HTR-8/SVneo (cell line): ENCODE data around the gene C13orf42.
A peak's percentile ranks its signal among the peaks of the same experiment; 100 is the strongest.

Source experiments
- DNase-seq: peaks from one replicate; pipeline ENCODE4 v3.0.0; 2011; ENCODE audit warnings: low spot score, mixed read lengths; ENCODE audit not compliant: insufficient read length
- FAIRE-seq: peaks from 2 replicates; lab custom pipeline; 2011; peaks lifted over from hg19 to GRCh38; lab: Jason Lieb, UNC

The C13orf42 gene

GRCh38 chr13:51111174-51111573 is at the start of gene C13orf42:
Gene C13orf42 (minus strand): TSS chr13:51111274. CDS start chr13:51111209, 65 bp downstream.
- DNase-seq = no peak
- no peak for FAIRE-seq

DNA sequence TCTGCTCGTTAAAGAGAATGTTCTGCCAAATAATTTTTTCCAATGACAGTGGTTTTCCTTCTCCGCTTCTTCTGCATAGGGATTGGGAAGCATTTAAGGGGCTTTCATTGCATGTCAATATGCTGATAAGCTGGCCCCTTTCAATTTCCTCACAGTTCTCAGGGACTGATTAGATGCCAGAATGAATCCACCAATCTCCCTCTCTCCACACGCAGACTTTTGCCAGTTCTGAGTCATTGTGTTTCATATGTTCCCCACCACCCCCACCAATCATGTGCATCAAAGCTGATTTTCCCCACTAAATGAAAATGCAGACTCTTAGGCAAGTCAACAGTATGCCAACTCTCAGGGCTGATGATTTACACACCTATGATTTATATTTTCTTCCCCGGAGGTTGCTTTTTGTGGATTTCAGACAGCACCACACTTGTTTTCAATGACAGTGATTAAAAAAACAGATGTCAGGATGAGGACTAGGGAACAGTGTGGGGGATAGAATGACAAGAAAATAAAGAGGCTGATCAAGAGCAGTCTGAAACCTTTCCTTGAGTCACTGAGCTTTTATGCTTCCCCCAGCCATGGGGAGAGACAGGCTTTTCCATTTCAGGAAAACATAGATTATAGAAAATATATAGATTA is 47.9 kb upstream of the C13orf42 start:
- DNase-seq (no peak), FAIRE-seq (no peak)

- FAIRE-seq (no peak), DNase-seq (no peak)
Measured at GRCh38 chr13:51158365-51158764, 47.3 kb upstream of the C13orf42 start.

DNA sequence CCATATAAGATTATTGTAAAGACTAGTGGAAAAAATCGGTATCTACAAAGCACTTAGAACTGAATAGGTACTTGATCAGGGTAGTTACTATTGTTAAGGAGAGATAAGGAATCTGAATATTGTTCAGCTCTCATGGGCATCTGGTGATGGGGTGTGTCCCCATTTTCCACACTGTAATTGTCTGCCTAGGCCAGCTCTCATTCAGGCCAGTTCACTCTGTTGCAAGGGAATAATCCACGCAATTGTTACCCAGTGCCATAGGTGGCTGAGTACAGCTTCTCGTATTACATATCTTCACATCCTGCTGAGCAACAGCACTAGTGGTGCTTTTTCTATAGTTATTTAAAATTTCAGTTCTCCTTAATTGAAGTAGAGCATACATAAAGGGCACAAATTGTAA is 45.6 kb upstream of the C13orf42 start:
- FAIRE-seq (no peak), DNase-seq (no peak)

GRCh38 chr13:51155776-51156515 is 44.9 kb upstream of the C13orf42 start:
- DNase-seq (no peak), FAIRE-seq (no peak)

GRCh38 chr13:51155161-51155560 is 44.1 kb upstream of the C13orf42 start:
- no peak for FAIRE-seq
- no peak for DNase-seq

DNA sequence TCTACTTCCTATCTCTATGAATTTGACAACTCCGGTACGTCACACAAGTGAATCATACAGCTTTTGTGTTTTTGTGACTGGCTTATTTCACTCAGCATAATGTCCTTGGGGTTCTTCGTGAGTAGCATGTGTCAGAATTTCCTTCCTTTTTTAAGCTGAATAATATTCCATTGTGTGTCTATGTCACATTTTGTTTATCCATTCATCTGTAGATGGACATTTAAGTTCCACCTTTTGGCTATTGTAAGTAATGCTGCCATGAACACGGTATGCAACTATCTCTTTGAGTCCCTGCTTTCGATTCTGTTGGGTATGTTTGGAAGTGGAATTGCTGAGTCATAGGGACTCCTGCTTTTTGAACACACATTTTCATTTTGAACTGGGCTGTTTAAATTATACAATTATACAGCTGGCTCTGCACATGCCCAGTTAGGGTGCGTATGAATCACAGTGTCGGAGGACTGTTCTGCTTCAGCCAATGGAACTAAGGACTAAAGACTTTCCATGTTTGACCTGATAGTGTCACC is 43.0 kb upstream of the C13orf42 start:
- DNase-seq (no peak), FAIRE-seq (no peak)

DNA sequence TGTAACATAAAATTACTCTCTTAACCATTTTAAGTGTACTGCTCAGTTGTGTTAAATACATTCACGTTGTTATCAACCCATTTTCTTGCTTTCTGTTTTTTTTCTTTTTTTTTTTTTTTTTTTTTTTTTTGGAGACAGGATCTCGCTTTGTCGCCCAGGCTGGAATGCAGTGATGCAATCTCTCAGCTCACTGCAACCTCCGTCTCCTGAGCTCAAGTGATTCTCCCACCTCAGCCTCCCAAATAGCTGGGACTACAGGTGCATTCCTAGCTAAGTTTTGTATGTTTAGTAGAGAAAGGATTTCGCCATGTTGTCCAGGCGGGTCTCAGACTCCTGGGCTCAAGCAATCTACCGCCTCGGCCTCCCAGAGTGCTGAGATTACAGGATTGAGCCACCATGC is 42.5 kb upstream of the C13orf42 start:
- no peak for DNase-seq
- FAIRE-seq = no peak

- FAIRE-seq = no peak
- no peak for DNase-seq
Measured at GRCh38 chr13:51152701-51153100, 41.6 kb upstream of the C13orf42 start.

- FAIRE-seq = no peak
- no peak for DNase-seq
Measured at GRCh38 chr13:51151463-51151862, 40.4 kb upstream of the C13orf42 start.

- FAIRE-seq = no peak
- DNase-seq = peak; percentile 9
Measured at GRCh38 chr13:51148952-51149573, 38.0 kb upstream of the C13orf42 start.

DNA sequence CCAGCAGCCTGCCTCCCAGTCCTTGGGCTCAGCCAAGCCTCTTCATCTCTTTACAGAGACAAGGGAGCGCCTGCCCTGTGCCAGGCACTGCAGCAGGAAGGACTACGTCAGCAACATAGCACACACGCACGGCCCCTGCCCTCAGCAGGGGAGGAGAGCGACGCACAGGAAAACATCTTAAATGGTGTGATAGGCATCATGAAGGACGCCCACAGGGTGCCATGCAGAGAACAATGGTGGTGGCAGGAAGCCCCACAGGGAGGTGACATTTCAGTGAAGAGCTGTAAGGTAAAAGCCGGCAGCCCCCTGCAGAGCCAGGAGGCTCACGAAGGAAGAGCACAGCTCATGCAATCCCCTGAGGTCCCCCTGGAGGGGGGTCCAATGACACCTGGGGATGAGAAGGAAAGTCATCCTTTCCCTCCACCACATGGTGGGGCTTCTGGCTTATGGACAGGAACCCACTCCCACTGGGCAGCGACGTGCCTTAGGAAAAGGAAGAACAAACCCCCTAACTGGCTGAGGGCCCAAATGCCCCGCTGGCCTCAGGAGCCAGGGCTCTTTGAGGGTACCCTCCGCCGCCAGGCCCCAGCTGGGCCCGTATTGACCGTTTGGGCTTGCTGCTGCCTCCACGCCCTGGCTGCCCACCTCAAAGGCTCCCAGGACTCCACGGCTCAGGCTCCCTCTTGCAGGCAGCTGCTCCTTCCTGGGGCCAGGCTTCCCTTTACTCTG is 37.3 kb upstream of the C13orf42 start:
- DNase-seq = no peak
- FAIRE-seq = no peak

GRCh38 chr13:51147732-51148131 is 36.7 kb upstream of the C13orf42 start:
- no peak for FAIRE-seq
- DNase-seq = no peak

DNA sequence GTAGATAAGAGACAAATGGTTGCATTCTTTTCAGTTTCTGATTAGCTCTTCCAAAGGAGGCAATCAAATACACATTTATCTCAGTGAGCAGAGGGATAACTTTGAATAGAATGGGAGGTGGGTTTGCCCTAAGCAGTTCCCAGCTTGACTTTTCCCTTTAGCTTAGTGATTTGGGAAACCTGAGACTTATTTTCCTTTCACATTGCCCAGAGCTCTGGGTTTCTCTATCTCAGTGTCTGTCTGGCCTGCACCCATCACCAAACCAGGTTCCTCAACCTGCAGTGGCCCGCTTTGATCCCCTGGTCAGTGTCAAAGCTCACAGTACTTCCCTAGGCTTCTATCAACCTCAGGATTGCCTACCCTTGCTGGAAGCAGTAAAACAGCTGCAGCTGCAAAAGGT is 35.6 kb upstream of the C13orf42 start:
- FAIRE-seq = no peak

GRCh38 chr13:51137250-51137649 is 26.2 kb upstream of the C13orf42 start:
- FAIRE-seq (no peak), DNase-seq (no peak)

More for the DNA sequence above, 35.6 kb upstream of the C13orf42 start:
- DNase-seq = no peak

DNA sequence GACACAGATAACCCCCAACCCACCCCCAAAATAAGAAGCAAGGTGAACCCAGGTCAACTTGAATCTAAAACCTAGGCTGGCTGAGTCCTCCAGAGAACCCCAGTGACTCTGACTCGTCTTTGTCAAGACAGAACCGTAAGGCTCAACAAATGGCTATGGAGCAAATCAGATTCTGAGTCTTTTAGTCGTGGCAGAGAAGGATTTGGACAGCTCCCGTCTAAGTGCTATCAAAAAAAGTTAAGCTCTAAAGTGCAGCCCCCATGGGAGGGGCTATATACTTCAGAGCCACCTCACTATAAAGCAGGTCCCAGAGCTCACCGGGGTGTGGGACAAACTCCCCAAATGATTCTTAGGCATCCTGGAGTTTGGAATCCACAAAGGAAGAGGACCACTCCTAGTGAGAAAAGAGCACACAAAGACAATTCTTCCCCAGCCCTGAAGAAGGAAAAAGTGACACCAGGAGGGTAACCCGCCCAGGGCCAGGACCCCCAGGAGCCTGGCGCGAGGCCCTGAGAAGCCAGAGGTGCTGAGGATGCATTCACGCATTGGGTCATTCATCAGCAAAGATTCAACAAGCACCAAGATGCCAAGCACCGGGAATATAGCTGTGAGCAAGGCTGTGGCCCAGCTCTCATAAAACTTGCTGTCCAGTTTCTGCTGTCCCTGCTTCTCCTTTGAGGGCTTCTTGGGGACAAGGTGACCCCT is 25.4 kb upstream of the C13orf42 start:
- no peak for DNase-seq
- FAIRE-seq = no peak

- FAIRE-seq (no peak), DNase-seq (no peak)
Measured at GRCh38 chr13:51134763-51135365, 23.8 kb upstream of the C13orf42 start.

- DNase-seq (no peak), FAIRE-seq (no peak)
Measured at GRCh38 chr13:51130348-51130747, 19.3 kb upstream of the C13orf42 start.

- no peak for FAIRE-seq
Measured at GRCh38 chr13:51125495-51126226, 14.6 kb upstream of the C13orf42 start.

More at GRCh38 chr13:51125495-51126226, 14.6 kb upstream of the C13orf42 start:
- peak; percentile 42 for DNase-seq
